Vagina (tissue), 2 donors: ENCODE measurements around the gene ARHGAP23.

Experiments used
- POLR2A ChIP-seq, 2 donors: fragments of 450-650 bp; IDR thresholded peaks; one replicate each; pipeline ENCODE4 v1.6.1; 2017; ENCODE audit warnings: antibody characterized with exemption in 2 of 2, mild to moderate bottlenecking in 2 of 2, moderate library complexity in 2 of 2
- TF ChIP-seq, protein P1 (sequence below), 3 experiments: fragments of 450-650 bp in 2 of 3; fragments of 200-600 bp in 1 of 3; sonication (generic) in 1 of 3; IDR thresholded peaks; one replicate each; pipeline ENCODE4 v1.5.1; 2017 to 2019; ENCODE audit warnings: antibody characterized with exemption in 3 of 3, mild to moderate bottlenecking in 2 of 3, moderate library complexity in 2 of 3

DNA sequence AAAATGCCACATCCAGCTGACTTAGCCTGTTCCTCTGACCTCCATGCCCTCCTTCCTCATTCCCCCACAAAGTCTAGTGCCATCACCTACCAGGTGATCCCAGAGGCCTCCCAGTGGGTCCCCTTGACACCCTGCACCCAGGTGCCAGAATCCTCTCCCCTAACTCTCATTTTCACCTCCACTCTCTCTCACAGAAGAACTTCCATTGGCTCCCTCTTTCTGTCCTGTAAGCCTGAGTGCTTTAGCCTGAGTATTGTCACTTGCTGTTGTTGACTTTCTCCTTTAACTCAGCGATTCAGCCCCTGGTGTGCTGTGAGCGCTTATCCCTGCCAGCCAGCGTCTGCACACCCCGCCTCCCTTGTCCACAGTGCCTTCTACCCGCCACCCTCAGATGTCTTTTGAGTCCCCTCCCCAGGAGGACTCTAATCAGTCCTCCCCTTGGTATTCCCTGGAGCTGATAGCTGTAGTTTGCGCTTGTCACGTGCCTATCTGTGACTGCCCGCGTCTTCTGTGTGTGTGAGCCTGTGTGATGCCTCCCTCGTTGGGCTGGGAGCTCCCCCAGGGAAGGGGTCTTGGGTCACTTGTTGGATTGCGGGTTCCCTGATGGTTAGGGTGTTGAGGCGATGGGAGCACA, 31.9 kb downstream of the ARHGAP23 start:
- TF ChIP-seq, protein P1, sequence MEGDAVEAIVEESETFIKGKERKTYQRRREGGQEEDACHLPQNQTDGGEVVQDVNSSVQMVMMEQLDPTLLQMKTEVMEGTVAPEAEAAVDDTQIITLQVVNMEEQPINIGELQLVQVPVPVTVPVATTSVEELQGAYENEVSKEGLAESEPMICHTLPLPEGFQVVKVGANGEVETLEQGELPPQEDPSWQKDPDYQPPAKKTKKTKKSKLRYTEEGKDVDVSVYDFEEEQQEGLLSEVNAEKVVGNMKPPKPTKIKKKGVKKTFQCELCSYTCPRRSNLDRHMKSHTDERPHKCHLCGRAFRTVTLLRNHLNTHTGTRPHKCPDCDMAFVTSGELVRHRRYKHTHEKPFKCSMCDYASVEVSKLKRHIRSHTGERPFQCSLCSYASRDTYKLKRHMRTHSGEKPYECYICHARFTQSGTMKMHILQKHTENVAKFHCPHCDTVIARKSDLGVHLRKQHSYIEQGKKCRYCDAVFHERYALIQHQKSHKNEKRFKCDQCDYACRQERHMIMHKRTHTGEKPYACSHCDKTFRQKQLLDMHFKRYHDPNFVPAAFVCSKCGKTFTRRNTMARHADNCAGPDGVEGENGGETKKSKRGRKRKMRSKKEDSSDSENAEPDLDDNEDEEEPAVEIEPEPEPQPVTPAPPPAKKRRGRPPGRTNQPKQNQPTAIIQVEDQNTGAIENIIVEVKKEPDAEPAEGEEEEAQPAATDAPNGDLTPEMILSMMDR (IDR thresholded peaks at IDR 0.05): no peak
- TF ChIP-seq POLR2A (IDR thresholded peaks at IDR 0.05): no peak
